Bone marrow (tissue), 2 donors: ENCODE measurements around the gene MSMB.
"Not testable (repeated sequence)": the region's sequence is repeated elsewhere in the genome, so short reads cannot be mapped to it uniquely, and the experiment has no call there.

Experiments
- DNase-seq, 2 donors: peaks; one replicate each; lab custom pipeline; 2025; lab: John Stamatoyannopoulos, UW

The MSMB gene

GRCh38 chr10:46069771-46070463, 23.8 kb upstream of the MSMB start:
- no peak for DNase-seq

- no peak for DNase-seq
These were observed 22.8 kb upstream of the MSMB start for GRCh38 chr10:46068905-46069304.

- no peak for DNase-seq
These were observed 22.0 kb upstream of the MSMB start for GRCh38 chr10:46068117-46068516.

- DNase-seq, result no peak
These were observed 18.3 kb upstream of the MSMB start for GRCh38 chr10:46064269-46064817.

DNA sequence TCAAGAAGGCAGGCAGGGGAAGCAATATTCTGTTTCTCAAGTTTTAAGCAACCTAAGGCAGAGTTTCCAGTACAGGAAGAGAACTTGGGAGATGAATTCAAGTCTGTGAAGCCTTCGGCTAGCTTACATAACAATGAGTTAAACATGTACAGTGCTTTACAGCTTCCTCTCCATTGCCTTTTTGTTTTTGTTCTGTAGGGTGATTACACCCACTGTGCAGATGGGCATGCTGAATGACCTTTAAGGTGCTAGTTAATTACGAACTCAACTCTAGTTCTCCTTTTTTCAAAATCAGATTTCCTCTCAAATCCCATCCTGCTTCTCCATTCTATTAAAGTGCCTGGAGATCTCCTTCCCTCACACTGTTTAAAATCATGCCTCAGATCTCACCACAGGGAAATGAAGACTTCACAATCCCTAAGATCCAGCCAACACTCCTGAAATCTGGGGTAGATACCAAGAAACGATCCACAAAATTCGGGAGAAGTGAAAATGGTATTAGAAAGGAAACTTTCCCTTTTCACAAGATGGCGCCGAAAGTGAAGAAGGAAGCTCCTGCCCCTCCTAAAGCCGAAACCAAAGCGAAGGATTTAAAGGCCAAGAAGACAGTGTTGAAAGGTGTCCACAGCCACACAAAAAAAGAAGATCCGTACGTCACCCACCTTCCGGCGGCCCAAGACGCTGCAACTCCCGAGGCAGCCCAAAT, 16.8 kb upstream of the MSMB start:
- no peak for DNase-seq

DNA sequence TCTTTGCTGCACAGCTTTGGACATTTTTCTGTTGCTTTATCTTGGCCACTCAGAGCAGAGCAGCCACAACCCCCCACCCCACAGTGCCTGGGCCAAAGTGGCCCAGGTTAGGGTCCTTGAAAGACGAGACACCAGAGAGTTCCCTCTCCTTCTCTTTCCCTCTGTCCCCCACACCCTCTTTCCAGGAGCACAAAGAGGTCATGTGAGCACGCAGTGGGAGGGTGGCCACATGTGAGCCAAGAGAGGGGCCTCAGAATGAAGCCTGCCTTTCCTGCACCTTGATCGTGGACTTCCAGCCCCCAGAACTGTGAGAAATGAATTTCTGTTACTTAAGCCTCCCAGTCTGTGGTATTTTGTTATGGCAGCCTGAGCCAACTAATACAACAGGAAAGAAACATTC, 14.6 kb upstream of the MSMB start:
- no peak for DNase-seq

GRCh38 chr10:46057927-46058326, 11.9 kb upstream of the MSMB start:
- not testable (repeated sequence) for DNase-seq

DNA sequence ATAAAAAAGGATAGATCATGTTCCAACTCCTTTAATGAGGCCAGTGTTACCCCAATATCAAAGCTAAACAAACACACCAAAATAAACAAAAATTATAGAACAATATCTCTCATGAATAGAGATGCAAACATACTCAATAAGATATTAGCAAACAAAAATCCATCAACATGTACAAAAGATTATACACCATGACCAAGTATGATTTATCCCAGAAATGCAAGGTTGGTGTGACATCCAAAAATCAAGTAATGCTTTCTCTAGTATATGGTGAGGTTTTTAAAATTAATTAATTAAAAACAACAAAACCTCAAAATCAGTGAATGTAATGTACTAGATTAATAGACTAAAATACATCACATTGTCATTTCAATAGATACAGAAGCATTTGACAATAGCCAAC, 11.0 kb upstream of the MSMB start:
- no peak for DNase-seq

DNA sequence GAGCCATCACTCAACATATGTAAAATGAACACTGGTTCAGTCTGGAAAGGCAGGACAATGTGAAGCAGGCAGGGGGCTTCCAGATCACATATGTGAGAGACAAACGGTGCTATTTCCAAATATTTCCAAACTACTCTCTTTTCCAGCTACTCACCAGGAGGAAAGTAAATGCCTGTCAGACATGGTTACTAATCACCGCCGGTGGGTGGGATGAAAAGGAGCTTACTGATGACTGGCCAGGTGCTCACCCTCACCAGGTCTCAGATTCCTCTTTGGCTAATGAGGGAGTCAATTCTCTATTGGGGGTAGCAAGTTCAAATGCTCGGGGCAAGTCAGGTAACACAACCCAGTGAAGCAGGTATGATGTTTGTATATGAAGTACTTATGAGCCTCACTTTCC, 9.7 kb upstream of the MSMB start:
- DNase-seq, result no peak

DNA sequence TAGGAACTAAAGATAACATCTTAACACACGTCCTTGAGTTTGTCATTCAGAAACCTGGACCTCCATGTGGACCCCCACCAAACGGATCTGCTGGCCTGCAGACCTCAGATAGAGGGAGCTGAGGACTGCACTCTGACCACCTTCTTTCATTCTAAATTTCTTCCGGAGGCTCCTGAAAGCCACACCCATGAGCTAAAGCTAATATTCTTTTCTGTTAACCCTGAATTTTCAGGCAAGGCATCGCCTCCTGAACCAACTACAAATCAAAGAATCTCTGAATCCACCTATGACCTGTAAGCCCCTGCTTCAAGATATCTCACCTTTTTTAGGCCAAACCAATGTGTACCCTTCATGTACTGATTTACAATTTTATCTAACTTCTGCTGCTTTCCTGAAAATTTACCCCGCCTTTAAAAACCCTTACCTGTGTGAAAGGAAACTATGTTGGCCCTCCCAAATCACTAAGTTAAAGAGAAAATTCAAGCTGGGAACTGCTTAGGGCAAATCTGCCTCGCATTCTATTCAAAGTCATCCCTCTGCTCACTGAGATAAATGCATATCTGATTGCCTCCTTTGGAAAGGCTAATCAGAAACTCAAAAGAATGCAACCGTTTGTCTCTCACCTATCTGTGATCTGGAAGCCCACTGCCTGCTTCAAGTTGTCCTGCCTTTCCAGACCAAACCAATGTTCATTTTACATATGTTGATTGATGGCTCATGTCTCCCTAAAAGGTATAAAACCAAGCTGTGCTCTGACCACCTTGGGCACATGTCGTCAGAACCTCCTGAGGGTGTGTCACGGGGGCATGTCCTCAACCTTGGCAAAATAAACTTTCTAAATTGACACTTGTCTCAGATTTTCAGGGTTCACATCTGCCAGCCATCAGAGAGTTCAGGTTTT, 7.7 kb upstream of the MSMB start:
- DNase-seq, result no peak

GRCh38 chr10:46052791-46053375, 6.8 kb upstream of the MSMB start:
- DNase-seq, result no peak

DNA sequence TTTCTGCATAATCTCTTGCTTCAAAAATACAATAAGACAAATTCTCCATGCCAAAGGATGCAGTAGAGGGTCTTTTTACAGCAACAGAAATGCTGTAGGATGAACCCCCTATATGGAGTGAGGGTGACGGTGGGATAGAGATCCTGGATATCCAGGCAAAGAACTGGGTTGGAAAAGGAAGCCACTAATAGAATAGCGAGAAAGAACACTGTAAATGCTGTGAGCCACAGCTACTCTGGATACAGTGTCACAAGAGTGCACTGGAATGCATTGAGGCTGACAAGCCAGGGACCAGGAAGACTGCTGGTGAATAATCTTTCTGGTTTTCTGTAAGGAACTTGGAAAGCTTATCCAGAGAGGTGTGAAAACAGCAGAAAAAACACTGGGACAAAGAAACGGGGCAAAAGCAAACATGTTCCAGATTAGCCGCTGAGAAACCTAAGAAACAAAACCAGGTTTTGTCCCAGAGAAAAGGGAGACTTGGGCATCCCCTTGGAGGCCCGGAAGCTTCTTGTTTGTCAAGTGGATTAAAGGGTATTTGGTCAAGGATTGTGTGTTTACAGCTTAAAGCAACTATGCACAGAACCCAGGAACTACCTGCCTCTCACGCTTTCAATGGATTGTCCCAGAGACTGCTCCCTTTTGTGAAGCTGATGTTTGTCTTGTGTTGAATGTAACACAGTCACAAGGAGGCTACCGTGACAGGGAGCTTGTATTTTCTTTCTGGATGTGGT, 6.2 kb upstream of the MSMB start:
- DNase-seq, result no peak

GRCh38 chr10:46050941-46051623, 5.0 kb upstream of the MSMB start:
- no peak for DNase-seq

DNA sequence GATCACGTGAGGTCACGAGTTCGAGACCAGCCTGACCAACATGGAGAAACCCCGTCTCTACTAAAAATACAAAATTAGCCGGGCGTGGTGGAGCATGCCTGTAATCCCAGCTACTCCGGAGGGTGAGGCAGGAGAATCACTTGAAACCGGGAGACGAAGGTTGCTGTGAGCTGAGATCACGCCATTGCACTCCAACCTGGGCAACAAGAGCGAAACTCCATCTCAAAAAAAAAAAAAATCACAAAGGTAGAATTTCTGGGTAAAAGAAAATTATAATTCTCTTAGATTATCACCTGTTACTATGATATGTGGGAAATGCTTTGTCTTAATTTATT, 3.4 kb upstream of the MSMB start:
- DNase-seq, result not testable (repeated sequence)

DNA sequence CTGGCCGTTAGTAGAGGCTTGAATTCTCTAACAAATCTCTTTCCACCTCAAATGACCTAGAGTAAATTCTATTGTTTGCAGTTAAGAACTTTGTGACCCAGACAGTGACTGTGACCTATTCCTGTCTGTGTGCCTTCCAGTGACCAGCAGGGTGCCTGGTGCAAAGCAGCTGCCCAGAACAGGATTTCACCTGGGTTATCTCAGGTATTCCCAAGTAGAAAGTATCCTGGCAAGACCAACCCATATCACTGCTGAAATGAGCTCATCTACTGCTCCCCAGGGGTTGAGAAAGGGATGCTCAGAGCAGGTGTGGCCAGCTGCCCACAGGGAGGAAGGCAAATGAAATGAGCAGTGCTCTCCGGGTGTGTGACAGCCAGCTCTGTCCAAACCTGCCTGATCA, 2.1 kb upstream of the MSMB start:
- no peak for DNase-seq

DNA sequence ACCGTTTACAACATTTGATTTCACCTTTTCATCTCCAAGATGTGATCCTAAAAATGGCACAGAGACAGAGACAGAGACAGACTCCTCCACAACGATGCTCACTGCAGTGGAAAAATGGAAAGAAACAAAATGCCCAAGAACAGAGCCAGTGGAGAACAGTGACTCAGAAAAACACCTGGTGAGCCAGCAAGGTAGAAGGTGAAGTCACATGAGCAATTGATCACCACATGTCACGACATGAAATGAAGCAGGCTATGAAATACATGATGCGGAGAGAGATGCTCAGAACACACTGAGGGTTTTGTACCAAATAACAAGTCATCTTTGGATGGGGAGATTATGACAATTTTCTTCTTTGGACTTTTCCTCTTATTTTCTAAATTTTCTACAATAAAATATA, 3.5 kb downstream of the MSMB start:
- DNase-seq, result no peak

- DNase-seq, result no peak
These were observed 6.1 kb downstream of the MSMB start for GRCh38 chr10:46040004-46040403.

GRCh38 chr10:46037107-46037825, 8.8 kb downstream of the MSMB start:
- DNase-seq, result no peak

- DNase-seq, result no peak
These were observed 9.9 kb downstream of the MSMB start for GRCh38 chr10:46035923-46036849.
